NCI-H2196 (cell line): ENCODE data around the gene OVOL2.
"Not testable (repeated sequence)": the region's sequence is repeated elsewhere in the genome, so short reads cannot be mapped to it uniquely, and the experiment has no call there.

ENCODE experiments used
- DNase-seq: peaks from one replicate; lab custom pipeline; 2025; ENCODE audit not compliant: unreplicated experiment; lab: John Stamatoyannopoulos, UW

OVOL2 gene

GRCh38 chr20:18058661-18059467, 1.1 kb upstream of the OVOL2 start:
- peak; percentile 75 for DNase-seq

DNA sequence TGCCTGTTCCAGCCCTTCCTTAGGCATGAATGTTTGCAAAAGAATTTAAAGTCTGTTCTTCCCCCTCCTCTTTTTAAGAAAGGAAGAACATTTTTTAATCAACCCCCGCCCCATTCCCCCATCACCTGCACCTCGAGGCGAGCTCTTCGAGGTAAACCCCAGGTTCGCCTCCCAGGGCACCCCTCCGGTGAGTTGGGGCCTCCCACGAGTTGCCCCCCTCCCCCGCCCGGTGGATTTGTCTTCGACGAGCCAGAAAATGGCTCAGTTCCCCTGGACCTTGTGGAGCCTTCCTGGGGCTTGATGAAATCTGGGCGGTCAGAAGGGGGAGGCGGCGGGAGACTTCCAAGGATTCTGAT, 256 bp upstream of the OVOL2 start:
- peak; percentile 72 for DNase-seq

DNA sequence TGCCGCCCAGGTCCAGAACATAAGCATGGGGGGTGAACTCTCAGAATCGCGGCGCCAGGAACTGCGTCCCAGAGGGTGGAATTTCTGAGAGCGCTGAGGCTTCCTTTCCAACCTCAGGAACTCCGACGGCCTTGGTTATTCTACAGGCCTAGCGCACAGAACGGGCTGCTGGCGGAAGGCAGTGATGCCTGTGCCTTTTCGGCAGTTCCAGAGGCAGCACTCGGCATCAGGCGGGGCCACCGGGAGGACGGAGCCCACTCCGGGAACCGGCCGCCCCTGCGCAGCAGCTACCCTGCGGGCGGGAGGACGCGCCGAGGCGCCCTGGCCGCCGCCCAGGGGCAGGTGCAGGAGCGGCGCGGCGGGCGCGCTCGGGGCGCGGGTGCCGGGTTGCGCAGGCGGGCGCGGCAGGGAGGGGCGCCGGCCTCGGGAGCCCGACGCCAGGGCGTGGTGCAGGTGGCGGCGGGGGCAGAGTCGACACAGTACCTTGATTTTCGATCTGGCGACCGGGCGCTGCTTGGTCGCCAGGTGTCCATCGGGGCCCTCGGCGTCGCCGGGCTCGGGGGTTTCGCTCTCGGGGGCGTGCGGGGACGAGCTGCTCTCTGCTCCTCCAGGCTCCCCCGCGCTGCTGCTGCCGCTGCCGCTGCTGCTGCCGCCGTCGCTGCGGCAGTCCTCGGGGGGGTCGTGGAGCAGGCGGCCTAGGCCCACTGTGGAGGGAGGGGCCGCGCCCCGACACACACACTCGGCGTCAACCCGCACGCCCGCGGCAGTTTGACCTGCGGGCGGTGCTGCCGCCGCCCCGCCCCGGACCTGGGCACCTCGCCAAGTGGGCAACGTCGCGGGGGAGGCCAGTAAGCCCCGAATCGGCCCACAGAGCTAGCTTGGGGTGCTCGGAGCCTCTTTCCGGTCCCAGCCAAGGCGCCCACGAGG, 1.3 kb downstream of the OVOL2 start:
- peak; percentile 72 for DNase-seq

GRCh38 chr20:18055261-18055660, 2.5 kb downstream of the OVOL2 start:
- DNase-seq = no peak

- no peak for DNase-seq
Observed at GRCh38 chr20:18052856-18053255, 4.9 kb downstream of the OVOL2 start.

GRCh38 chr20:18050628-18051027, 7.1 kb downstream of the OVOL2 start:
- DNase-seq = no peak

GRCh38 chr20:18048176-18048575, 9.5 kb downstream of the OVOL2 start:
- DNase-seq = no peak

DNA sequence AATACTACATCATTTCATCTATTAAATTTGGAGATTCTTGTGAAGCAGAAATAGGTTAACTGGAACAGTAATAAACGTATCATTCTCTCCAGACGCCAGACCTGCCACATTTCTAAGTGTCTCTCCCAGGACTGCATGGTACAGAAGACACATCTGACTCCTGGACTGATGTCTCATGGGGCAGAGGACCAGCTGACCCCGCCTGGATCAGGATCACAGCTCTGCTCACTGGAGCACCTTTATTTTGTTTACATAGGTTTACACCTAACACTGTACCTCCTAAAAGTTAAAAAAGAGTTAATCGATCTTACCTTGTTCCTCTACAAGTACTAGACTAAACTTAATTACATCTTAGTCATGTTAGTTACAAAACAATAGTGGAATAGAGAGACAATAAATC, 11.2 kb downstream of the OVOL2 start:
- no peak for DNase-seq

GRCh38 chr20:18042229-18042628, 15.5 kb downstream of the OVOL2 start:
- no peak for DNase-seq

GRCh38 chr20:18041462-18041861, 16.3 kb downstream of the OVOL2 start:
- no peak for DNase-seq

DNA sequence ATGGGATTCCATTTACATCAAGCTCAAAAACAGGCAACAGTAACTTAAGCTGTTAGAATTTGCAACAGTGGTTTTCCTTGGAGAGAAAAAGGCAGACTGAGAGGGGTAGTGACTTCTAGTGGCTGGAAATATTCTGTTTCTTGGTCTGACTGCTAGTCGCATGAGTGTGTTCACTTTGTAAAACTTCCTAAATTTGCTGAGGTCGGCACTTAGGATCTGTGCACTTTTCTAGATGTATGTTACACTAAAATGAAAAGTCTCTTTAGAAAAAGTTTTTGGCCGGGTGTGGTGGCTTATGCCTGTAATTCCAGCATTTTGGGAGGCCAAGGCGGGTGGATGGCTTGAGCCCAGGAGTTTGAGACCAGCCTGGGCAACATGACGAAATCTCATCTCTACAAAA, 18.7 kb downstream of the OVOL2 start:
- no peak for DNase-seq

DNA sequence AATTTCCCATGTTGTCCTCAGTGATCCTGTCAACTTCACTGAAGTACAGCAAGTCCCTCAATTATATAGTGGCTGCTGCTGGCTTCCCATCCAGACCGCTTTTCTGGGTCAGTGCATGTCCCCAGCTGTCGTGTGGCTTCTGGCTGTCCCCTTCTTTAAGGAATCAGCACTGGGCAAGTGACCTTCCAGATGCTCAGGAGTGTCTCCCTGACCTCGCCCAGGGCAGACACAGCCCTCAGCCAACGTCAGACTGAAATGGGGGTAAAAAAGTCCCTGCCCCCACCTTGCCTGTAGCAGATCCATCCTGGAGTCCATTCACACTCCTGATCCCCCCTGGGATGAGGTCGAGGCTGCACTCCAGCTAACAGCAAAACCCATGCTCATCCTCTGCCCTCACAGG, 23.7 kb downstream of the OVOL2 start:
- DNase-seq = no peak

- no peak for DNase-seq
Observed at GRCh38 chr20:18032977-18033892, 24.5 kb downstream of the OVOL2 start.

GRCh38 chr20:18031888-18032509, 25.7 kb downstream of the OVOL2 start:
- no peak for DNase-seq

DNA sequence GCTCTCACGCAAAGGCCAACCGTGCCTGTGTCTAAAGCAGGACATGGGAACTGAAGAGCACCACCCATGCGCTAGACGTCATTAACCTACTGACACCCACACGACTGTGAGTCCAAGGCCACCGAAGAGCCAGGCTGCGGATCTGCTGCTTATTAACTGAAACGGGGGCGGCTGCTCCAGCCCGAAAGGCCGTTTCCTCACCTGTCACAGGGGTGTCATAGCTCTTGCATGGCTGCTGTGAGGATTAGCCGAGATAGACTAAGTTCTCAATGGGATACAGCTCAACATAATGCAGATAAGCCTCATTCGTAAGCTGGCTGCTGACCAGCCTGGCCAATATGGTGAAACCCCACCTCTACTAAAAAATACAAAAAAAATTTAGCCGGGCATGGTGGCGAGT, 26.7 kb downstream of the OVOL2 start:
- DNase-seq = no peak

DNA sequence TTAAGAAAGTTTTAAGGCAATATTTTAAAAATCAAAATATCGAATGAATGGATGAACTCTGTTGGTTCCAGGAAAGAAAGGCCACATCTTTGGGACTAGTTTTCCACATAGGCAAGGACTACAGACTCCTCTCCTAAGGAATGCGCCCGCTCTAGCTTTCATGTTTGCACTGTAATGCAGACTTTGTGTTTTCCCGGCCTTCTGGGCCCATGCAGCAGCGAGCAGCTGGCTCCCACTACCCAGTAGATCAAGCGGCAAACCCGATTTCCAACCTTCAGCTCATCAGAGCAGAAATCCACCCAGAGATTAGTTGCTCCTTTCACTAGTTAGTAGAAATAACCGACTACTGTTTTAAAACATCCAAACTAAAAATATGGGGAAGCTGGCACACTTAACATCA, 27.7 kb downstream of the OVOL2 start:
- no peak for DNase-seq

DNA sequence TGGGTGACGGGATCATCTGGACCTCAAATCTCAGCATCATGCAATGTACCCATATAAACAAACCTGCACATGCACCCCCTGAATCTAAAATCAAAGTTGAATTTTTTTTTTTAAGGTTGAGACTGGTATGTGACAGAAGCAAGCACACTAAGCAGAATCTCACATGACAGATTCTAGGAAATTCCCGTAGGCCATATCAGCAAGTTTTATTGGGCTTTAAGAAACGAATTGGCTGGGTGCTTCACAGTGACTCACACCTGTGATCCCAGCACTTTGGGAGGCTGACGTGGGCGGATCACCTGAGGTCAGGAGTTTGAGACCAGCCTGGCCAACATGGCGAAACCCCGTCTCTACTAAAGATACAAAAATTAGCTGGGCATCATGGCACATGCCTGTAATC, 30.7 kb downstream of the OVOL2 start:
- not testable (repeated sequence) for DNase-seq

DNA sequence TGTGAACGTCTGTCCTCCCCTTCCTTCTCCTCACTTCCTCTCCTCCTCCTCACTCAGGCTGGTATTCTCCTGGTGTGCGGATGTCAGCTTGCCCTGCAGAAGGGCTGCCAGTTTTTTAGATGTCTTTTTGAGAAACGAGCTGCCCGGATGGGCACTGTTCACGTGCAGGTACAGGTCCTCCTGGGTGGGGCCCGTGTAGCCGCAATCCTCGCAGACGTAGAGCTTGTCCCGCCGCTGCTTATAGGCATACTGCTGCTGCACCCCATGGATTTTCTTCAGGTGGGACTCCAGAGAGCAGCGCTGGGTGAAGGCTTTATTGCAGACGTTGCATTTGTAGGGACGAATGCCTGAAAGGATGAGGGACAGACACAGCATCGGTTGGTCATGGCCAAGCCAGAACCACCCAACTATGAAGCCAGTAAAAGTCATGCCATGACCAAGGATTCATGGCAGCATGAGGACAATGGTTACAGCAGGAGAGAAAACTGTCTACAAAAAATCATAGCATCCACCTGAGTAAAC, 33.0 kb downstream of the OVOL2 start:
- no peak for DNase-seq

GRCh38 chr20:18020931-18021330, 36.8 kb downstream of the OVOL2 start:
- no peak for DNase-seq

GRCh38 chr20:18019068-18019467, 38.6 kb downstream of the OVOL2 start:
- DNase-seq = no peak
